Ovary (tissue), 9 donors: Measurements from ENCODE around the gene COL23A1. TPM values are rescaled to one million over a fixed set of nuclear protein-coding genes. Genes with fewer than 3 reads are reported as not detected.

ENCODE experiments used
- DNase-seq, 5 donors: peaks; one replicate each; pipeline ENCODE4 v3.0.0-alpha.2; 2019 to 2020
- H3K27ac ChIP-seq, 2 donors: fragments of 200-600 bp; one replicate each; pipeline versions ENCODE4 v1.5.1 to v1.8.0; 2019 to 2022
- H3K27me3 ChIP-seq: fragments of 200-600 bp; one replicate; pipeline ENCODE4 v1.8.0; 2022
- H3K36me3 ChIP-seq: fragments of 200-600 bp; sonication (generic); one replicate; pipeline ENCODE4 v1.5.1; 2019
- H3K4me1 ChIP-seq: one replicate; pipeline ENCODE4 v1.8.1; 2013; ENCODE audit warnings: mild to moderate bottlenecking, moderate library complexity; ENCODE audit not compliant: insufficient read depth
- H3K4me3 ChIP-seq: fragments of 200-600 bp; sonication (generic); one replicate; pipeline ENCODE4 v1.5.1; 2017
- H3K9me3 ChIP-seq, 2 donors: fragments of 200-600 bp in 1 of 2; sonication (generic) in 1 of 2; one replicate each; pipeline versions ENCODE4 v1.5.1 to v1.8.1; 2013 to 2019; ENCODE audit warnings: mild to moderate bottlenecking in 1 of 2, moderate library complexity in 1 of 2
- CTCF ChIP-seq, 3 donors: fragments of 450-650 bp in 2 of 3; fragments of 200-600 bp in 1 of 3; IDR thresholded peaks; one replicate each; pipeline versions ENCODE4 v1.5.1 to v1.8.0; 2016 to 2022; ENCODE audit warnings: antibody characterized with exemption in 3 of 3, mild to moderate bottlenecking in 1 of 3
- EP300 ChIP-seq: sonication (generic); formaldehyde crosslinking; IDR thresholded peaks from one replicate; pipeline ENCODE4 v1.6.1; 2017; ENCODE audit warnings: antibody characterized with exemption
- POLR2A ChIP-seq: fragments of 450-650 bp; IDR thresholded peaks from one replicate; pipeline ENCODE4 v1.6.1; 2017; ENCODE audit warnings: antibody characterized with exemption, mild to moderate bottlenecking, moderate library complexity
- WGBS, 3 donors: extraction: QIAGEN DNeasy Blood & Tissue Kit in 1 of 3; methylation state at CpG; one replicate each; pipeline versions ENCODE4 v1.1.5 to v1.1.7; 2013 to 2017; 5-methylcytosine and 5-hydroxymethylcytosine counted together
- intact Hi-C, 4 donors: fragments of 100-400 bp; cut with DNase I; formaldehyde crosslinking; loops; one replicate each; pipeline versions ENCODE4 v1.11.0 to v1.15.1; 2022 to 2023
- polyA plus RNA-seq, 2 donors: library from polyadenylated mRNA; stranded (reverse); fragments of 200-250 nt in 1 of 2; fragments of 350-450 nt in 1 of 2; fragmentation: Illumina TruSeq in 1 of 2; extraction: RNeasy Lipid Tissue Mini Kit (QIAGEN cat#74804) in 1 of 2; gene quantifications; one replicate each; pipeline ENCODE4 v1.2.3, GENCODE V29; 2013 to 2014
- total RNA-seq, 7 donors: library from RNA; depleted of rRNA in 2 of 7; stranded (reverse); fragments of >200 nt in 2 of 7; fragmentation: NEBNext Ultra II Directional in 3 of 7; extraction: Animal tissue kit (Norgen Biotek cat#: 25700) in 3 of 7; gene quantifications; one replicate each; pipeline versions ENCODE4 v1.1.0 to v1.2.4, GENCODE V29; 2016 to 2023
- donor health status: DM: no; HTN: no; CAD: no; lungs with moderate emphysema.
- donor health status: DM: no; HTN: no; CAD: no.
- donor health status: Bipolar disorder and iron deficiency.
- donor health status: DM: yes; HTN: yes; CAD: no.
- donor health status: DM: no; HTN: no; CAD: no.
- donor health status: DM: yes; HTN: yes; CAD: no.

The COL23A1 gene
- total and polyA plus RNA-seq, 9 donors: 0.13 to 0.92 (median 0.39) TPM; not detected in 1

- H3K27ac ChIP-seq: no peak overlapping the region
- no peaks in the 10 kb centered on the region for H3K27me3 ChIP-seq
- 65 to 78% (median 76%) methylated on average over 17 of the region's 17 CpGs for WGBS, 3 donors
- DNase-seq: no peak
- H3K9me3 ChIP-seq: no peaks in the 10 kb centered on the region
- TF ChIP-seq CTCF (IDR thresholded peaks at IDR 0.05): no peak
- no peak for TF ChIP-seq POLR2A
- no peak for TF ChIP-seq EP300
- intact Hi-C loops: no loop called here
- no peaks in the 10 kb centered on the region for H3K4me1 ChIP-seq
- H3K36me3 ChIP-seq: no peaks in the 10 kb centered on the region
- no peak overlapping the region for H3K4me3 ChIP-seq
Measured at GRCh38 chr5:178238711-178239592, 351.2 kb downstream of the COL23A1 start.

DNA sequence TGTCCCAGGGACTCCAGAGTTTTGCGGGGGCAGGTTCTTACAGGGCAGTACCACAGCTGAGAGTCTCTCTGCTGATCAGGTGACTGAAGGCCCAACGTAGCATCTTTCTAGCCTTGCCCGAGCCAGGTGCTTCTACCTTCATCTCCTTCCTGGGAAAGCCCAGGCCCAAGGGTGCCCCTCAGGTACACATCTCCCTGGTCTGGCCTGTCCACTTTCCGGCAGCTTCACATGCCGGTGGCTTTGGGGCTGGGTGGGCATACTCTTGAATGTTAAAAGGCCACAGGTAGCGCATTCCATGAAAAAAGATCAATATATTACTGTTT is 351.9 kb downstream of the COL23A1 start:
- no peak overlapping the region for H3K4me3 ChIP-seq
- no peak for TF ChIP-seq POLR2A
- TF ChIP-seq EP300: no peak
- TF ChIP-seq CTCF (IDR thresholded peaks at IDR 0.05): no peak

GRCh38 chr5:178237431-178238312 is 352.5 kb downstream of the COL23A1 start:
- WGBS, 3 donors: 62 to 69% (median 69%) methylated on average over 13 of the region's 13 CpGs
- Histone ChIP-seq H3K27me3 (no peaks in the 10 kb centered on the region), H3K4me3 (no peak overlapping the region), H3K4me1 (no peaks in the 10 kb centered on the region), H3K36me3 (no peaks in the 10 kb centered on the region), H3K27ac (no peak overlapping the region), H3K9me3 (no peaks in the 10 kb centered on the region)
- intact Hi-C loops: no loop called here
- TF ChIP-seq CTCF (IDR thresholded peaks at IDR 0.05) (no peak), POLR2A (no peak), EP300 (no peak)
- no peak for DNase-seq

More for the DNA sequence above, 351.9 kb downstream of the COL23A1 start:
- Histone ChIP-seq H3K4me1 (no peaks in the 10 kb centered on the region), H3K9me3 (no peaks in the 10 kb centered on the region), H3K27ac (no peak overlapping the region), H3K27me3 (no peaks in the 10 kb centered on the region), H3K36me3 (no peaks in the 10 kb centered on the region)
- intact Hi-C loops: no loop called here
- DNase-seq: no peak
- WGBS, 3 donors: 94 to 97% (median 95%) methylated on average over 6 of the region's 6 CpGs

- no peak for DNase-seq
- Histone ChIP-seq H3K4me3 (no peak overlapping the region), H3K27ac (no peak overlapping the region), H3K4me1 (peaks cover under 1% of the 10 kb centered on the region), H3K9me3 (no peaks in the 10 kb centered on the region), H3K27me3 (no peaks in the 10 kb centered on the region), H3K36me3 (no peaks in the 10 kb centered on the region)
- WGBS, 3 donors: 34 to 50% (median 38%) methylated on average over 4 of the region's 4 CpGs
- intact Hi-C loops: no loop called here
- TF ChIP-seq CTCF (IDR thresholded peaks at IDR 0.05): no peak
- TF ChIP-seq POLR2A: no peak
- no peak for TF ChIP-seq EP300
Measured at GRCh38 chr5:178236679-178237078, 353.5 kb downstream of the COL23A1 start.
